ENCODE measurements around the gene ALOX15. TPM values are rescaled to one million over a fixed set of nuclear protein-coding genes. Genes with fewer than 3 reads are reported as not detected.
"Not testable (repeated sequence)": the region's sequence is repeated elsewhere in the genome, so short reads cannot be mapped to it uniquely, and the experiment has no call there.

ALOX15 gene
- total RNA-seq, 1 donor from 2014 or later: not detected

GRCh38 chr17:4622375-4622774 lies 19.1 kb downstream of the ALOX15 start:
- no peak overlapping the region for H3K27ac Mint-ChIP-seq
- peaks cover 6% of the 10 kb centered on the region for H3K4me1 Mint-ChIP-seq
- DNase-seq: no peak
- H3K27me3 Mint-ChIP-seq: peaks cover 35% of the 10 kb centered on the region
- intact Hi-C loops (cut with micrococcal nuclease): no loop called here
- H3K9me3 Mint-ChIP-seq: no peaks in the 10 kb centered on the region
- no peak overlapping the region for H3K4me3 Mint-ChIP-seq
- H3K36me3 Mint-ChIP-seq (ENCODE audit: low read depth): no peaks in the 10 kb centered on the region

DNA sequence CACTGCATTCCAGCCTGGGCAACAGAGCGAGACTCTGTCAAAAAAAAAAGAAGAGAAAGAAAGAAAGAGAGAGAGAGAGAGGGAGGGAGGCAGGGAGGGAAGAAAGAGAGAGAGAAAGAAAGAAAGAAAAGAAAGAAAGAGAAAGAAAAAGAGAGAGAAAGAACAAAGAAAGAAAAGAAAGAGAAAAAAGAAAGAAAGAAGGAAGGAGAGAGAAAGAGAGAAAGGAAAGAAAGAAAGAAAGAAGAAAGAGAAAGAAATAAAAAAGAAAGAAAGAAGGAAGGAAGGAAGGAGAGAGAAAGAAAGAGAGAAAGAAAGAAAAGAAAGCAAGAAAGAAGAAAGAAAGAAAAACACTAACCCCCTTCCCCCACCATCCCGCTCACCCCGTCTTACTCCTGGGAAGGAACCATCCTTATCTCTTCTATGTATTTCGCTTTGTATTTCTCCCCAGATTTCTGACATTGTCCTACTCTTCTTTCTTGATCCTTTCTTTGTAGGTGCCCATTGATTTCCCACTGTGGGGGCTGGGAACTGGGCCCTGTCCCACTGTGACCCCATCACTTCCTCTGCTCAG lies 20.9 kb downstream of the ALOX15 start:
- H3K27me3 Mint-ChIP-seq: peaks cover 22% of the 10 kb centered on the region
- H3K9me3 Mint-ChIP-seq: no peaks in the 10 kb centered on the region
- DNase-seq: no peak
- H3K27ac Mint-ChIP-seq: no peak overlapping the region
- no peaks in the 10 kb centered on the region for H3K36me3 Mint-ChIP-seq (ENCODE audit: low read depth)
- no peak overlapping the region for H3K4me3 Mint-ChIP-seq
- intact Hi-C loops (cut with micrococcal nuclease): no loop called here
- H3K4me1 Mint-ChIP-seq: no peaks in the 10 kb centered on the region

- intact Hi-C loops (cut with micrococcal nuclease): no loop called here
- Mint-ChIP-seq H3K36me3 (ENCODE audit: low read depth) (no peaks in the 10 kb centered on the region), H3K27ac (no peak overlapping the region), H3K4me1 (no peaks in the 10 kb centered on the region), H3K9me3 (no peaks in the 10 kb centered on the region), H3K27me3 (peaks cover 10% of the 10 kb centered on the region), H3K4me3 (no peak overlapping the region)
- DNase-seq: no peak
These were observed 23.7 kb downstream of the ALOX15 start for GRCh38 chr17:4617590-4618351.

- Mint-ChIP-seq H3K27ac (no peak overlapping the region), H3K27me3 (peaks cover 10% of the 10 kb centered on the region), H3K36me3 (ENCODE audit: low read depth) (no peaks in the 10 kb centered on the region), H3K4me1 (no peaks in the 10 kb centered on the region), H3K4me3 (no peak overlapping the region), H3K9me3 (no peaks in the 10 kb centered on the region)
- intact Hi-C loops (cut with micrococcal nuclease): no loop called here
- no peak for DNase-seq
These were observed 24.4 kb downstream of the ALOX15 start for GRCh38 chr17:4617090-4617489.

DNA sequence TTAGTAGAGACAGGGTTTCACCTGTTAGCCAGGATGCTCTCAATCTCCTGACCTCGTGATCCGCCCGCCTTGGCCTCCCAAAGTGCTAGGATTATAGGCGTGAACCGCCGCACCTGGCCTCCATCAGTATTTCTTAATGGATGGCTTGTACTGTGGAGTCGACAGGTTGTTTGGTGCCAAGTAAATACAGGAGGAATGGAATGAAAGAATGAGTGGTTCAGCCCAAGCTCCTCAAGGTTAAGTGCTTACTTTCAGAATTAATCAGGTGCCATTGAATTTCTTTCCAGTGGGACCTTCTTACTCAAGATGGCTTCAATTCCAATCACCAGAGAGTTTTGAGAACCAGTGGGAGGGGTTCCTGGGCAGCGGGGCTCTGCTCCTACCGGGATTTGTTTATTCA lies 25.0 kb downstream of the ALOX15 start:
- Mint-ChIP-seq H3K4me3 (no peak overlapping the region), H3K9me3 (no peaks in the 10 kb centered on the region), H3K27me3 (peaks cover 10% of the 10 kb centered on the region), H3K36me3 (ENCODE audit: low read depth) (no peaks in the 10 kb centered on the region), H3K27ac (no peak overlapping the region), H3K4me1 (no peaks in the 10 kb centered on the region)
- intact Hi-C loops (cut with micrococcal nuclease): no loop called here
- DNase-seq: no peak

GRCh38 chr17:4610656-4611055 lies 30.8 kb downstream of the ALOX15 start:
- no peaks in the 10 kb centered on the region for H3K4me1 Mint-ChIP-seq
- no peaks in the 10 kb centered on the region for H3K9me3 Mint-ChIP-seq
- H3K27ac Mint-ChIP-seq: no peak overlapping the region
- intact Hi-C loops (cut with micrococcal nuclease): no loop called here
- H3K27me3 Mint-ChIP-seq: peaks cover 33% of the 10 kb centered on the region
- no peak overlapping the region for H3K4me3 Mint-ChIP-seq
- DNase-seq: no peak
- no peaks in the 10 kb centered on the region for H3K36me3 Mint-ChIP-seq (ENCODE audit: low read depth)

- H3K4me3 Mint-ChIP-seq: no peak overlapping the region
- peaks cover 32% of the 10 kb centered on the region for H3K27me3 Mint-ChIP-seq
- intact Hi-C loops (cut with micrococcal nuclease): no loop called here
- H3K9me3 Mint-ChIP-seq: no peaks in the 10 kb centered on the region
- no peaks in the 10 kb centered on the region for H3K4me1 Mint-ChIP-seq
- no peak overlapping the region for H3K27ac Mint-ChIP-seq
- no peak for DNase-seq
- H3K36me3 Mint-ChIP-seq (ENCODE audit: low read depth): no peaks in the 10 kb centered on the region
These were observed 31.3 kb downstream of the ALOX15 start for GRCh38 chr17:4610162-4610561.

GRCh38 chr17:4609761-4610160 lies 31.7 kb downstream of the ALOX15 start:
- Mint-ChIP-seq H3K27ac (no peak overlapping the region), H3K9me3 (no peaks in the 10 kb centered on the region), H3K4me3 (no peak overlapping the region), H3K27me3 (peaks cover 32% of the 10 kb centered on the region), H3K4me1 (no peaks in the 10 kb centered on the region), H3K36me3 (ENCODE audit: low read depth) (no peaks in the 10 kb centered on the region)
- intact Hi-C loops (cut with micrococcal nuclease): no loop called here
- DNase-seq: no peak

- H3K4me3 Mint-ChIP-seq: no peak overlapping the region
- intact Hi-C loops (cut with micrococcal nuclease): no loop called here
- H3K27me3 Mint-ChIP-seq: peaks cover 27% of the 10 kb centered on the region
- H3K27ac Mint-ChIP-seq: no peak overlapping the region
- no peak for DNase-seq
- H3K9me3 Mint-ChIP-seq: no peaks in the 10 kb centered on the region
- no peaks in the 10 kb centered on the region for H3K4me1 Mint-ChIP-seq
- H3K36me3 Mint-ChIP-seq (ENCODE audit: low read depth): no peaks in the 10 kb centered on the region
These were observed 33.7 kb downstream of the ALOX15 start for GRCh38 chr17:4607773-4608187.

DNA sequence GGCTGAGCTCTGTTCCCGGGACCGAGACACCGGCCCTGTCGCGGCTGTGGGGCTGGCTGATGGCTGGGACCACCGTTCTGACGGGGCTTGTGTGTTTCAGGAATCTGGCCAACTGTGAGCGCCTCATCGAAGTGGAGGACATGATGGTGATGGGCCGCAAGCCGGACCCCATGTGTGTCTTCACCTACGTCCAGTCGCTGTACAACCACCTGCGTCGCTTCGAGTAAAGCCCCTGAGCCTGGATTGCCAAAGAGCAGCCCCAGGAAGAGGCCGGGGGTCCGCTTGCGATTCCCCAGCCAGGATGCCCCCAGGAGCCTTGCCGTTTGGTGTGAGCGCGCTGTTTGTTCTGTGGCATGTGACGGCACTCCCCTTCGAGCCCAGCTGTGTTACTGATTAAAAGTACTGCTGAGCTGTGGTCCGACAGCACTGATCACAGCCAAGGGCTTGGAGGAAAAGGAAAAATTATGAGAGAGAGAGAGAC lies 34.2 kb downstream of the ALOX15 start:
- intact Hi-C loops (cut with micrococcal nuclease): no loop called here
- no peaks in the 10 kb centered on the region for H3K4me1 Mint-ChIP-seq
- no peaks in the 10 kb centered on the region for H3K36me3 Mint-ChIP-seq (ENCODE audit: low read depth)
- H3K4me3 Mint-ChIP-seq: no peak overlapping the region
- DNase-seq: no peak
- H3K27ac Mint-ChIP-seq: no peak overlapping the region
- H3K27me3 Mint-ChIP-seq: peaks cover 27% of the 10 kb centered on the region
- no peaks in the 10 kb centered on the region for H3K9me3 Mint-ChIP-seq

GRCh38 chr17:4605826-4606225 lies 35.7 kb downstream of the ALOX15 start:
- Mint-ChIP-seq H3K4me1 (no peaks in the 10 kb centered on the region), H3K4me3 (no peak overlapping the region), H3K27ac (no peak overlapping the region), H3K27me3 (peaks cover 27% of the 10 kb centered on the region), H3K9me3 (no peaks in the 10 kb centered on the region), H3K36me3 (ENCODE audit: low read depth) (no peaks in the 10 kb centered on the region)
- intact Hi-C loops (cut with micrococcal nuclease): no loop called here
- no peak for DNase-seq

- DNase-seq; H3K4me3 Mint-ChIP-seq; H3K4me1 Mint-ChIP-seq; intact Hi-C loops (cut with micrococcal nuclease); H3K27ac Mint-ChIP-seq; H3K36me3 Mint-ChIP-seq (ENCODE audit: low read depth); H3K9me3 Mint-ChIP-seq: not testable (repeated sequence)
- peaks cover 25% of the 10 kb centered on the region for H3K27me3 Mint-ChIP-seq
These were observed 36.7 kb downstream of the ALOX15 start for GRCh38 chr17:4604736-4605135.

DNA sequence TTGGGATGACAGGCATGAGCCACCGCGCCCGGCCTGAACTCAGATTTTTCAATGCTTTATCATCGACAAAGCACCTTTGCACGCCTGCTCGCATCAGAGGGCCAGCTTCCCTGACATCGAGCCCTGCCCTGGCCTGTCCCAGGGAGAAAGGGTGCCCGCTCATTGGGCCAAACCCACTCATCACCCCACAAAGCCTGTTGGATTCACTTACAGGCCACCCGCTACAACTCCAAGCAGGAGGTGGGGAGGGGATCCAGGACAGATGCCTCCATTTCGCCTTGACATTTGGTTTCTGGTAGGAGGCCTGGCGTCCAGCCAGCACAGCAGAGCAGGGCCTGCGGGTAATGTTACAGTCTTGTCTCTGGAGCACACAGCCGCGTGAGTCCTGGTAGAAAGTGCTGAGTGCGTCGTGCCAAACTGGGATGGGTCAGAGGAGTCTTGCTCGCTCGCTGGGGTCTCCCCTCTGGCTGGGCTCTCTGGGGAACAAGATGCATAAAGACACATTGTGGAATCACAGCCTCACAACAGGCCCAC lies 37.3 kb downstream of the ALOX15 start:
- Mint-ChIP-seq H3K36me3 (ENCODE audit: low read depth) (no peaks in the 10 kb centered on the region), H3K27ac (no peak overlapping the region), H3K27me3 (peaks cover 19% of the 10 kb centered on the region), H3K4me1 (no peaks in the 10 kb centered on the region), H3K9me3 (no peaks in the 10 kb centered on the region), H3K4me3 (no peak overlapping the region)
- no peak for DNase-seq
- intact Hi-C loops (cut with micrococcal nuclease): no loop called here

DNA sequence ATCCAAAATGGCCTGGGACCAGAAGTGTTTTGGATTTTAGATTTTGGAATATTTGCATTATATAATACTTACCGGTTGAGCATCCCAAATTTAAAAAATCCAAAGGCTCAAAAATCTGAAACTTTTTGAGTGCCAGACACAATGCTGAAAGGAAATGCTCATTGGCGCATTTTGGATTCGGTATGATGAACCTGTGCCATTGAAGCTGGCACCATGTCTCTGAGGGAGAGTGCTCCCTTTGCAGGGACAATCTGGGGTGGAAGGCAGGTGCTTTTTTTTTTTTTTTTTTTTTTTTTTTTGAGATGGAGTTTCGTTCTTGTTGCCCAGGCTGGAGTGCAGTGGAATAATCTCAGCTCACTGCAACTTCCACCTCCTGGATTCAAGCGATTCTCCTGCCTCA lies 39.4 kb downstream of the ALOX15 start:
- no peaks in the 10 kb centered on the region for H3K4me1 Mint-ChIP-seq
- intact Hi-C loops (cut with micrococcal nuclease): no loop called here
- DNase-seq: no peak
- H3K9me3 Mint-ChIP-seq: no peaks in the 10 kb centered on the region
- no peaks in the 10 kb centered on the region for H3K36me3 Mint-ChIP-seq (ENCODE audit: low read depth)
- H3K27me3 Mint-ChIP-seq: peaks cover 3% of the 10 kb centered on the region
- H3K4me3 Mint-ChIP-seq: no peak overlapping the region
- no peak overlapping the region for H3K27ac Mint-ChIP-seq

Data from activated CD4-positive, alpha-beta T cell treated with anti-CD3 and anti-CD28 coated beads, Interleukin-2, amount 10 ng/mL, durations not matched to agents 24 days and 14 days (primary cell).